ENCODE results near the gene CLDN9.

Gene CLDN9

GRCh38 chr16:3020604-3021448, 8.1 kb downstream of the CLDN9 start:
- DNase-seq: peak; percentile 94

- DNase-seq: peak; percentile 98
Measured at GRCh38 chr16:3021449-3022207, 8.9 kb downstream of the CLDN9 start.

GRCh38 chr16:3022208-3022683, 9.5 kb downstream of the CLDN9 start:
- DNase-seq: peak; percentile 97

GRCh38 chr16:3022684-3023414, 10.1 kb downstream of the CLDN9 start:
- peak; percentile 61 for DNase-seq

- DNase-seq: peak; percentile 91
Measured at GRCh38 chr16:3023415-3023668, 10.6 kb downstream of the CLDN9 start.

- DNase-seq: peak; percentile 97
Measured at GRCh38 chr16:3023669-3024478, 11.2 kb downstream of the CLDN9 start, which contains the start of the genes HCFC1R1 and THOC6. Gene HCFC1R1 (minus strand): TSS chr16:3023942. CDS start chr16:3023941, 1 bp downstream. Gene THOC6 (plus strand): TSS chr16:3024035. CDS start chr16:3024327, 292 bp downstream.

GRCh38 chr16:3025032-3026002, 12.6 kb downstream of the CLDN9 start:
- no peak for DNase-seq

- no peak for DNase-seq
Measured at GRCh38 chr16:3026003-3026378, 13.3 kb downstream of the CLDN9 start.

- DNase-seq: no peak
Measured at GRCh38 chr16:3026609-3027488, 14.1 kb downstream of the CLDN9 start.

GRCh38 chr16:3027489-3027795, 14.7 kb downstream of the CLDN9 start:
- no peak for DNase-seq

- DNase-seq: peak; percentile 56
Measured at GRCh38 chr16:3027983-3028715, 15.4 kb downstream of the CLDN9 start.

GRCh38 chr16:3028716-3029319, 16.1 kb downstream of the CLDN9 start:
- no peak for DNase-seq

GRCh38 chr16:3029491-3030221, 16.9 kb downstream of the CLDN9 start:
- DNase-seq: peak; percentile 45

- no peak for DNase-seq
Measured at GRCh38 chr16:3030222-3031212, 17.8 kb downstream of the CLDN9 start.

- DNase-seq: no peak
Measured at GRCh38 chr16:3032624-3033023, 19.9 kb downstream of the CLDN9 start.

- DNase-seq: no peak
Measured at GRCh38 chr16:3035289-3035971, 22.7 kb downstream of the CLDN9 start.
